ENCODE measurements around the gene COQ3.

COQ3 gene, protein sequence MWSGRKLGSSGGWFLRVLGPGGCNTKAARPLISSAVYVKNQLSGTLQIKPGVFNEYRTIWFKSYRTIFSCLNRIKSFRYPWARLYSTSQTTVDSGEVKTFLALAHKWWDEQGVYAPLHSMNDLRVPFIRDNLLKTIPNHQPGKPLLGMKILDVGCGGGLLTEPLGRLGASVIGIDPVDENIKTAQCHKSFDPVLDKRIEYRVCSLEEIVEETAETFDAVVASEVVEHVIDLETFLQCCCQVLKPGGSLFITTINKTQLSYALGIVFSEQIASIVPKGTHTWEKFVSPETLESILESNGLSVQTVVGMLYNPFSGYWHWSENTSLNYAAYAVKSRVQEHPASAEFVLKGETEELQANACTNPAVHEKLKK

DNA sequence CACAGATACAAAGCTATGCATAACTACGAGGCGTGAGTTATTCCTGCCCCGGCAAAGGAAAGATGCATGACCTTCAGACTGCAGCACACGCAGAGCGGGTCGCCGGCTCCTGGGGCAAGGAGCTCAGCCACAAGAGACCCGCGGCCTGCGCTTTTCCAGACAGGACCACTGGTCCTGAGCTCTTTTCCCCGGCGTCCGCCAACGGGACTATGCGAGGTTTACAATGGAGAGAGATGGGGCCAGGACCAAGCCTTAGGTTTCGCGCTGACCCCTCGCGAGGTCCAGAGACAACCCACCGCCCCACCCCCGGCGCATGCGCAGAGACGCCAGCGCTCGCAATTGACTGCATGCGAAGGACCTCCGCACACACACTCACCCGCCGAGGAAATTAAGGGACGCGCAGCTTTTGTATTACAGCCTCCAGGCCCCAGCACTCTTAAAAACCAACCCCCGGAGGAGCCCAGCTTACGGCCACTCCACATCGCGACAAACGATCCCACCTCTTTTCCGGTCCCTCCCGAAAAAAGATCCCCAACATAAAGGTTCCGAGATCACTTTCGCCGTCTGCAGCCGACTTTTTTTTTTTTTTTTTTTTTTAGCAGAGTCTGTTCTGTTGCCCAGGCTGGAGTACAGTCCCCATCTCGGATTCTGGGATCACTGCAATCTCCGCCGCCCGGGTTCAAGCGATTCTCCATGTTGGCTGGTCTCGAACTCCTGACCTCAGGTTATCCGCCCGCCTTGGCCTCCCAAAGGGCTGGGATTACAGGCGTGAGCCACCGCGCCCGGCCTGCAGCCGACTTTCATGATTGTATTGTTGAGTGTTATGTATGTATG lies at the start of gene COQ3:
COQ3 (minus strand) TSS at position 498 of the 834 bp plus-strand sequence; CDS start at position 482, 16 bp downstream.
- peak; percentile 10 to 51 (median 14) for DNase-seq (ENCODE audit: low read depth in 3 of 3, low spot score in 1 of 3)

DNA sequence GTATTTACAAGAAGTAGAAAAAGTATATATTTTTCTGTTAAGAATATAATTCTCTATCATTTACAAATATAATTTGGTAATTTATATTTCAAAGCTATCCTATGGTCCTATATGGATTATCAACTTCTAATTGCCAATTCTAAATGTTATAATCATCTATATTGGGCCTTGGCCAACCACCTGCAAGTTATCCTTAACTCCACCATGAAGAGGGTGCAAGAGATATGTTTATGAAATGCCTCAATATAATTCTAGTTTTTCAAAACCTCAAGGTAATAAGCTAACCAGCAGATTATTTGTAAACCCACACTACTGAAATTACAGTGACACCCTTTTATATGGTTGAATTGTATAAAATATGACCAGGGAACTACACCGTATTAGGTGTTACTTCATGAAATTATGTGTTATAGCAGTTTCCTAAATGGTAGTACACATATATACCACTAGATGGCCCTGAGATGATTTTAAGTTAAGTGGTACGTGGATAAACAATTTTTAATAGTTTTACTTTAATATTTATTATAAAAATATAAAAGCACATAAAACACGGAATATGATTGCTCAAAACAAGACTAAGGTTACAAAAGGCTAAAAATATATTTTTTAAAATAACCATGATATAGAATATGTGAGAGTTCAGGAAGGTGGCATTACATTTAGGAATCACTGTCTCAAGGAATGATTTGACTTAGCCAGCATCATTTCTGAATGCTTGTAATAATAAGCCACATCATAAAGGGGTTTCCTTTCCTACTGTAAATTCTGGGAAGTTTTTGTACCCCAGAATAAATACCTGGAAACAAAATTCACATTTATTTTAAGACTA lies 40.9 kb upstream of the COQ3 start:
- no peak for DNase-seq (ENCODE audit: low read depth in 3 of 3, low spot score in 1 of 3)

DNA sequence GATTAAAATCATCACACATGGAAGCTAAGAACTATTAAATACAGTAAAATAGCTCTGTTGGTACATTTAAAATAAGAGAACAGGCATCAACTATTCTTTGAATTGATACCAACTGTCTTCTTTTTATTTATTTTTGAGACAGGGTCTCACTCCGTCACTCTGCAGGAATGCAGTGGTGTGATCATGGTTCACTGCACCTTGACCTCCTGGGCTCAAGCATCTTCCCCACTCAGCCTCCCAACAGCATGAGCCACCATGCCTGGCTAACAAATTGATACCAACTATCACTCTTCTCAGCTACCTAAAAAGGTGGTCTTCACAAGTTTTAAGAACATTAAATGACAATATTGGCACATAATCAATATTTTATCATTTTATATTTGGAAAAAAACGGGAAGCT lies 38.9 kb upstream of the COQ3 start:
- DNase-seq (ENCODE audit: low read depth in 3 of 3, low spot score in 1 of 3), result no peak

DNA sequence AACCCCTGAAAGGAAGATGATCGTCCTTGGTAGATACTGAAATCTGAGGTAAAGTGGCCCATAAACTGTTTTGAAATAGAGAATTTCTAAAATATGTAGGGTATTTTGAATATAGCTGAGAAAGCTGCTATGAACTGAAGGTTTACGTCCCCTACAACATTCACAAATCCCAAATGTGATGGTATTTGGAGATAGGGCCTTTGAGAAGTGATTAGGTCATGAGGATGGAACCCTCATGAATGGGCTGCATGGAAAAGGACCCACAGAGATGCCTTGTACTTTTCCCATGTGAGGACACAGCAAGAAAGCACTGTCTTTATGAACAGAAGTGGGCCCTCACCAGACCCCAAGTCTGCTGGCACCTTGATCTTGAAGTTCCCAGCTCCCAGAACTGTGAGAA lies 37.9 kb upstream of the COQ3 start:
- no peak for DNase-seq (ENCODE audit: low read depth in 3 of 3, low spot score in 1 of 3)

DNA sequence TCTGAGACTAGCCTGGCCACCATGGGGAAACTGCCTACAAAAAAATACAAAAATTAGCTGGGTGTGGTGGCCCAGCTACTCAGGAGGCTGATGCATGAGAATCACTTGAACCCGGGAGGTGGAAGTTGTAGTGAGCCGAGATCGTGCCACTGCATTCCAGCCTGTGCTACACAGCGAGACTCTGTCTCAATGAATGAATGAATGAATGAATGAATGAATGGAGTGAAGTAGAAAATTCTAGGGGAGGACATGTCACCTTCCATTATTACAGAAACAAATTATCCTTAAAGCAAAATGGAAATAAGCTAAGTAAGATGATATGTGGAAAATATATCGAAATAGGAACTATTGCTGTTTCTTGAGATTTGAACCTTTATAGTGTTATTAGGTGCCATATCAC lies 34.0 kb upstream of the COQ3 start:
- DNase-seq (ENCODE audit: low read depth in 3 of 3, low spot score in 1 of 3), result no peak

DNA sequence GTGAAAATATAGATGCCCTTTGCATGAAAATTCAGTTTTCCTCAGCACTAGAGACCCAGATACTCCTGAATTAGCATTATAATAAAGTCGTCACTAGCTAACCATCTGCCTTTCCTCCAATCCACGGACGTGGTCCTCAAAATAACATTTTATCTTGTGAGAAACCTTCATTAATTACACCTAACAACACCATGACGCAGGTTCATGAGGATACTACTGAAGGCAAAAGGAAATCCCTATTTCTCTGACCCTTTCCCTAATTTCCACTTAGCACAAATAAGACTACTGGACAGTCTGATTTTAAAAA lies 32.4 kb upstream of the COQ3 start:
- DNase-seq (ENCODE audit: low read depth in 3 of 3, low spot score in 1 of 3), result no peak

DNA sequence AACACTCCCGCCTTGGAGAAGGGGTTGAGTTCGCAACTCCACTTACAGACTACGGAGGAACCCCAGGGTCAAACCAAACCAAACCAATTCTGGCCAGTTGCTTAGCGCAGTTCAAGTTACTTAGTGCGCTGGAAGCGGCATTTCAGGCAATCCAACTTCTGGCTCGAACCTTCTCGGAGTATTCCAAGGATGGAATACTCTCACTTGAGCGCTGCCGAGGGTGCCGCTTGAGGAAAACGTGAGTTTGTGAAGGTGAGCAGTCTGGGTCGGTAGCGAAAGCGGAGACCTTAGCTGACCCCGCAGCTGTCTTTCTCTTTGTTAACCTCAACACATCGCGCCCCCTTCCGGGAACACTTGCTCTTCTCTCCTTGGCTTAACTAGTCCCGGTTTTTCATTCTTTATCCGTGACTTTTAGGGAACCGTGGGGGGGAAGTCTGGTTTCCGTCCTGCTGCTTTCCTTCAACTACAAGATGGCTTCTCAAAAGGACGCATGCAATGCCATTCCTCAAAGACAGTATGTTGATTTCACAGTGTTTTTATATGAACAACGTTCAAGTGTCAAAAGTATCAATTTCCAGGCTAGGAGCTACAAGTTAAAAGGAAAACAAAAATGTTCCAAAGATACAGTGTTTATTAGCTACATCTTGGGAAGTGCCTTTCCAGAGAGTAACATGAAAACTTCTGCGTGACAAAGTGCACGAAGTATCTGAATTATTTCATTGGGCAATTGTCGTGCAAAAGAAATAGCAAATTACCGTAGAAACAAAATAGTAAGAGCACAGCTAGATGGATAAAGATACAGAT lies 31.9 kb upstream of the COQ3 start:
- DNase-seq (ENCODE audit: low read depth in 3 of 3, low spot score in 1 of 3), result peak; percentile 8 to 39 (median 10)

DNA sequence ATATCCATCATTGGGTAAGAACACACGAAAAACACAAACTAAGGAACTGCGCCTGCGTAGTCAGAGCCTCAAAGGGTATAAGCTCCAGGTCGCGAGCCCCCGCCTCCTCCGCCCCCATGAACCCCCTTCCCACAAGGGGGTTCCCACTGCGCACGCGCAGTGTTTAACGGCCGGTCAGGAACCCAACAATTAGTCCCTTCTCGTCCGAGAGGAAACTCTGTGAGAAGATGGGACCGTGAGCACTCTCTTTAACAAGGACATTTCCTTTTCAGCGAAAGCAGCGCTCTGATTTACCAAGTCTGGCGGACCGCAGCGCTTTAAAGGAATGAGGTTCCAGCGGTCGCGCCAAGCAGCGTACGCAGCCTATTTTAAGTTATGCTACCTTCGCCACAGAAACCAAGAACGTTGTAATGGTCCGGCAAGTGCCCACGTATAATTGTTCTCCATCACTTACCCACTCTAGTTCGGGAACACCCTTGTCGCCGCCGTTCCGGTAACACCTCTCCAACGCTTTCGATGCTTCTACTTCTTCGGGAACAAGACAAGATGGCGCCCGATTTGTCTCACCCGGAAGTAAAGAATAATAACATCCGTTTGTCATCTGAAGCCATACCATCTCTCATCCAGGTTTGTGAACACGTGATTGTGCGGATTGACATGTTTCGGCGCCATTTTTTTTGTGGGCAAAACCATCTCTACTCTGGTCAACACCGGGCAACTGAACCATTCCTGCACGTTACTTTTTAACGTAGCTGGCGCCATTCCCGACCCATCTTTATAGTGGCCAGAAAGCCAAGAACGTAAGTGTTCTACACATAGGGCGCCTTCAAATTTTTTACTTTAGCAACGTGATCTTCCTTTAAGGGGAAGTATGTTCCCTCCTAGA lies 31.0 kb upstream of the COQ3 start, which contains the start of gene PNISR:
PNISR (minus strand) TSS at position 548 of the 886 bp plus-strand sequence. CDS start 10,649 bp downstream, outside the sequence.
- DNase-seq (ENCODE audit: low read depth in 3 of 3, low spot score in 1 of 3), result peak; percentile 73 to 75 (median 73)

DNA sequence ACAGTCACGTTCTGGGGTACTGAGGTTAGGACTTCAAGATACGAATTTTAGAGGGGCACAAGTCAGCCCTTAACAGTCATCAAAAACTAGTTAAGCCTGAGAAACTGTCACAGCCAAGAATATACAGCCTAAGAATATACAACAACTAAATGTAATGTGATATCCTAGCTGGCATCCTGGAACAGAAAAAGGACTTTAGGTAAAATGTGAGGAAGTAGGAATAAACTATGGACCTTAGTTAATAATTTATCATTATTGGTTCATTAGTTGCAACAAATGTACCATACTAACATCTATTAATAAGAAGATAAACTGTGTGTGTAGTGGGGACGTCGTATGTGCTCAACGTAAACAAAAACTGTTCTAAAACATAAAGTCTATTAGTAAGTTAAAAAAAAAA lies 30.0 kb upstream of the COQ3 start:
- no peak for DNase-seq (ENCODE audit: low read depth in 3 of 3, low spot score in 1 of 3)

DNA sequence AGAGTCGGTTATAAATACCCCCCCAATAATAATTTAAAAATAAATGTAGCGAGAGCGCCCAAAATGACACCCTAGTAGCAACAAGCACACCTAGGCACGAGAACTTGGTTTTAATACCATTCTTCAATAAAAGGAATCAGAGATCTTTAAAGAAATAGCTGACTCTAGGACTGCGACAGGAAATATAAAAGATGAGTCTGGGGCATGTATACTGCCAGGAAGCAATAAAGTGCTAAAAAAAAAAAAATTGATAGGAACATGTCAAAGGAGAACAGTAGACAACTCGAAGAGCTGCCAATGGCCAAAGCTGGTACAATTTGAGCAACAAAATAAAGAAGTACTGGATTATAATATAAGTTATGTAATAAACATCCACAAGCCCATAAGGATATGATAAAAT lies 28.9 kb upstream of the COQ3 start:
- no peak for DNase-seq (ENCODE audit: low read depth in 3 of 3, low spot score in 1 of 3)

DNA sequence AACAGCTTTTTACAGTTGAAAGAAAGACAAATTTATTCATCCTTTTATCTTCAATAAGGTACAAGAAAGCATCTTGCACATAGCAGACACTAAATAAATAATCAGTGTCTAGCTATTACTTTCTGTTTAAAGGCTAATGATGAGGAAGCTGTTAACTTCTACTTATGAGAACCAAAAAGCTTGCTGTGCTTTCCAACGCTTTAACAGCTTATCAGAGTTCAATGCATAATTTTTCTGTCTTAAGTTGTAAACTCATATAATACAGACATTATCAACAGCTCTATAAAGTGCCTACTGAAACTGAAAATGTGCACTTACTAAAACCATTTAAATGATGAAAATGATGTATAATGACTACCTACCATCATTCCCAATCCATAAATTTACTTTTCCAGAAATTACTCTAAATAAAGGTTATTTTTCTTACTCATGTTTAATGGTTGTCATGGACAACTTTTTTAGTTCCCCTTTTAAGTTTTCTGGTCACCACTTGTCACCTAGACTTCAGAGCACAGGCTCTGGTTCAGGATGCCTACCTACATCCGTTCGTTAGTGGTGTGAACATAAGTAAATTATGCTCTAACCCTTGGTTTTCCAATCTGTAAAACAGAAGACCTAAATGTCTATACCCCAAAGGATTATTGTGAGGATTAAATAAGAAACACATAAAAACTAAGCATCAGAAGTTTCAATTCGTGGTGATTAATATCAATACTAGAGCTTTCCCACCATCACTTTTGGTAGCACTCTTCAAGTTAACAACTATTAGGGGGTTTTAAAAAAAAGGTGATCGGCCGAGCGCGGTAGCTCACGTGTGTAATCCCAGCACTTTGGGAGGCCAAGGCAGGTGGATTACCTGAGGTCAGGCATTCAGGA lies 23.1 kb upstream of the COQ3 start:
- no peak for DNase-seq (ENCODE audit: low read depth in 3 of 3, low spot score in 1 of 3)

DNA sequence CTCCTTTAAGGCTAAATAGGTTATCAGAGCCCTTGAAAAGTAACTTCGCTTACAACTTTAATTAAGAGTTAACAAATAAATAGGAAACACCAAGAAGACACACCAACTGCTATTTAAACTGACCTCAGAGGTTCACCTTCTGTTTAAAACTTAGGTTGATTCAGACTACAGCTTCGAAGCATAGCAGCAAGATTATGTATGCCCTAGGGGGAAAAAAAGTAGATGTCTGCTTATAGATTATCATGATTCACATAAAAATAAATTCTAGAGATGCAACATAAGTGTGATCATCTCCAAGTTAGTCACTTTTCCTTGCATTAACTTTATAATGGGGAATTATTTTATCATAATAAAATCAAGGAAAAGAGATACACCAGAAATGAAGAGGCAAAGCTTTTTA lies 22.2 kb upstream of the COQ3 start:
- no peak for DNase-seq (ENCODE audit: low read depth in 3 of 3, low spot score in 1 of 3)

DNA sequence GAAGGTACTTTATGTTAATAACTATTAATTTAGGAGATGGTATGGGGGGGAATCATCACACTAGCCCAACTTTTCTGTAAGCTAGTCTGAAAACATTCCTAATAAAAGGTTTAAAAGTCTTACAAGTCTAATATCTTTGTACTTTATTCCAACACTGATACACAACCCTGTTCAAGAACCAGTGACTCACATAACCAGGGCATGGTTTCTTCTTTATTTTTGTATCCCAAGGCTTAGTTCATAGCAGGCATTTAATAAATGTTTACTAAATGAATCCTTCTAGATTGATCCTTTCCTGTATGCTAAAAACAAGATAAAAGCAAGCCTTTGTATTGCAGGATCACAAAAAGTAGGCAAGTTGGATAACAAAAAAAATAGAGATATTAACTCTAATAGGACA lies 21.5 kb upstream of the COQ3 start:
- no peak for DNase-seq (ENCODE audit: low read depth in 3 of 3, low spot score in 1 of 3)

DNA sequence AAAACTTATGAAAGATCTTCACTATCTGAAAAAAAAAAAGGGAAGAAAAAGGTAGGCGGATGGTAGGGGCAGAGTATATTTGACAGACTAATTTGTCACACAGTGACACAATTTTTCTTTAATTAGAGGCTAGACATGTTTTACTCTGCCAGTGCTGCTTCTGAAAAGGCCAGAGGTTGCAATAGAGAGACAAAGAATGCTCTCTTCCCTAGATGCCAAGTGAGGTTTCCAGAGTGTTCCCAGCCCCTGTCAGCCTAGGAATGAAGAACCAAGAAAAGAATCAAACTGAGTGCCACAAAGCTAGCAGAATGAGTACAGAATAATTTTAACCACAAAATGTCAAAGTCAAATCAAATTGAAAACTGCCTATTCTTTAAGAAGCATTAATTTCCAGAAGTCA lies 18.1 kb upstream of the COQ3 start:
- DNase-seq (ENCODE audit: low read depth in 3 of 3, low spot score in 1 of 3), result no peak

DNA sequence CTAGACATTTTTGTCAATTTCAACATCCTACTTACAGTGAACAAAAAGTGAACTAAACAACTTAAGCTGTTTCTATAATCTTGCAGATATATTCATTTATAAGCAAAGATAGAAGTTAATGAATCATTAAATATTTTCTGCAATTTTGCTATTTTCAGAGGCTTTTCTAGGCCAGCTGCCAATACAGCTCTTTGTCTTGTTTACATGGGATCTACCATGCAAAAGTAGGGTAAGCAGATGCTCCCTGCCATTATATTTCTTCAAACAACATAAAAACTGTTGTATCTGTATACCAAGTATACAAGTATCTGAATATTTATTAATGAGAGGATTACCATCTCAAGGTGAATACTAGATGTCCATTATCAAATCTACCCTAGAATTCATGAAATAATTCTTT lies 15.7 kb upstream of the COQ3 start:
- no peak for DNase-seq (ENCODE audit: low read depth in 3 of 3, low spot score in 1 of 3)

DNA sequence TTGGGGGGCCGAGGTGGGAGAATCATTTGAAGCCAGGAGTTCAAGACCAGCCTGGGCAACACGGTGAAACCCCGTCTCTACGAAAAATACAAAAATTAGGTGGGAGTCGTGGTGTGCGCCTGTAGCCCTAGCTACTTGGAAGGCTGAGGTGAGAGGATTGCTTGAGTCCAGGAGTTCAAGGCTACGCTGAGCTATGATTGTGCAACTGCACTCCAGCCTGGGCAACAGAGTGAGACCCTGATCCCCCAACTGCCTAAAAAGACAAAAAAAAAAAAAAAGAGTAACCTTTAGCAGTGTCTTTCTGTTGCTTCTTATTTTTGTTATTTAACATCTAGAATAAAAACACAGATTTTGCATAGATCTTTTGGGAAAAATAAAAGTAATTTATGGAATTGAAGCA lies 13.1 kb upstream of the COQ3 start:
- DNase-seq (ENCODE audit: low read depth in 3 of 3, low spot score in 1 of 3), result no peak

DNA sequence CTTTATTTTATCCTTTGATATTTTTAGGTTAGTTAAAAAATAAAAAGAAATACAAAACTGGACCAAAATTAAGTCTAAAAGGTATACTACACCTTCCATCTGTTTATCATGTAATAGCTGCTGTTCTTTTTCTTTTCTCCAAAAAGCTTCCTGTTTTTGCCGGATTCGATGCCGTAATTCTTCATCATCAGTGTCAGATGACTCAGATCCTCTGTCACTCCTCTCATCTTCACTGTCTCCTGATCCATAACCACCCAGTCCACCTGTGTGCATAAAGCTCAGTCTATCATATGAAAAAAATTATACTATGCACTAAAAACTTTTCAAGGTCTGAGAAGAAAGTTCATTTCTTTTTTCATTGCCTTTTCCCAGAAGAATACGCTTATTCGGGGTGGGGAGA lies 8.5 kb upstream of the COQ3 start:
- DNase-seq (ENCODE audit: low read depth in 3 of 3, low spot score in 1 of 3), result no peak

DNA sequence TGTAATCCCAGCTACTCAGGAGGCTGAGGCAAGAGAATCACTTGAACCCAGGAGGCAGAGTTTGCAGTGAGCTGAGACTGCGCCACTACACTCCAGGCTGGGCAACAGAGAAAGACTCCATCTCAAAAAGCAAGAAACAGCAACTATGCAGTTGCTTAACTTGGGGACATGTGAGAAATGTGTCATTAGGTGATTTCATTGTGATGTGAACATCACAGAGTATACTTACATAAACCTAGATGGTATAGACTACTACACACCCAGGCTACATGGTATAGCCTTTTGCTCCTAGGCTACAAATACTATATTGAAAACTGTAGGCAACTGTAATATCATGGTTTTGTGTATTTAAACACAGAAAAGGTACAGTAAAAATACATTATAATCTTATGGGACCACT lies 3.3 kb upstream of the COQ3 start:
- DNase-seq (ENCODE audit: low read depth in 3 of 3, low spot score in 1 of 3), result no peak

DNA sequence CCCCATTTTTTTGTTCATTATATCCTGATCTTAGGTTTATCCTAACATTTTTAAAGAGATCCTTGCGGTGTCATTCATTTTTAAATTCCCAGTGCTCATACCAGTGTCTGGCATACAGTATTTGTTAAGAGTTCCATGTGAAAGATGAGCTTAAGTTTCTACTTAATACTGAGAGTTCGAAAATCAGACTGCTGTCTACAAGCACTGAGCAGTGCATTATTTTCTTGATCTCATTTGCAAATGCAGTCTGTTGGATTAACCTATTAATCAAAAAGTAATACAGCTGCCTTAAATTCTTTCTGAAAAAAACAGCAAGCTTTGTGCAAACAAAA lies 663 bp downstream of the COQ3 start:
- no peak for DNase-seq (ENCODE audit: low read depth in 3 of 3, low spot score in 1 of 3)
